PFSK-1 (cell line): ENCODE measurements around the gene SPTB.

Source experiments
- POLR2AphosphoS5 ChIP-seq: IDR thresholded peaks from 2 replicates; pipeline ENCODE4 v1.6.1; 2012; ENCODE audit warnings: low read depth, mild to moderate bottlenecking, control low read depth, low read length, moderate library complexity
- SIN3A ChIP-seq: IDR thresholded peaks from 2 replicates; pipeline ENCODE4 v1.6.1; 2012; ENCODE audit warnings: mild to moderate bottlenecking, low read length, moderate library complexity, borderline replicate concordance; ENCODE audit not compliant: insufficient read depth
- TAF1 ChIP-seq: IDR thresholded peaks from 2 replicates; pipeline ENCODE4 v1.6.1; 2012; ENCODE audit warnings: low read length, control low read depth, borderline replicate concordance; ENCODE audit not compliant: insufficient read depth

DNA sequence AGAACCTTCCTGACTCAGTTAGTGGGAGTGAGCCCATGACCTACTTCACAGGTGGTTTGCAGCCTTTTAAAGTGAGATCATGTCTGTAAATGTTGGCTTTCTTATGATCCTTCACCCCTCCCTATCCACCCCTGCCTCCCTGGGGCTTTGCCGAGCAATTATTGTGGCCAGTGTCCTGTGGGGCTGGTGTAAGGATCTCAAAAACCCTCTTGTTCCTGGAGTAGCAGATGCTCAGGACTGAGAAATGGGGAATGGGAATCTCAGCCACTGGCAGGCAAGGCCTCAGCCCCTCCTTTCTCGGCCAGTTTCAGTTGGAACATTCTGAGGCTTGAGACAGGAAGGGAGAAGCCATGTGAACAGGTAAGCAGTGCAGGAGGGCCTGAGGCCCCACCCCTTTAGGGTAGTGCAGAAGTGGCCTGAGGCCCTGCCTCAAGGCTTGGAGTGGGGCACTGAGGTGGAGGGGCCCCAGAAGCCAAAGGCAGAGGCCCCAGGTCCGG, 121.6 kb downstream of the SPTB start:
- TF ChIP-seq POLR2AphosphoS5, result no peak
- TF ChIP-seq TAF1, result no peak
- TF ChIP-seq SIN3A, result no peak
